Inflammatory macrophage treated with lipopolysaccharide for 4 hours (primary cell): ENCODE measurements around the gene PAQR4.
A peak's percentile ranks its signal among the peaks of the same experiment; 100 is the strongest.

ENCODE experiments used
- DNase-seq: peaks from one replicate; pipeline ENCODE4 v3.0.0-alpha.2; 2020

Gene PAQR4

GRCh38 chr16:3007957-3008689, 39.0 kb downstream of the PAQR4 start:
- peak; percentile 42 for DNase-seq

- no peak for DNase-seq
These were observed 39.5 kb downstream of the PAQR4 start for GRCh38 chr16:3008690-3009037.

GRCh38 chr16:3009568-3010390, 40.6 kb downstream of the PAQR4 start:
- DNase-seq: no peak

- no peak for DNase-seq
These were observed 41.4 kb downstream of the PAQR4 start for GRCh38 chr16:3010510-3010909.

- DNase-seq: no peak
These were observed 43.1 kb downstream of the PAQR4 start for GRCh38 chr16:3012246-3012645.

GRCh38 chr16:3012828-3013420, 43.8 kb downstream of the PAQR4 start, which contains the start of gene CLDN9:
TSS of gene CLDN9 (plus strand) at chr16:3012923. CDS start at chr16:3013363, 440 bp downstream.
- no peak for DNase-seq

- no peak for DNase-seq
These were observed 44.4 kb downstream of the PAQR4 start for GRCh38 chr16:3013491-3013951.

GRCh38 chr16:3013998-3014690, 45.0 kb downstream of the PAQR4 start:
- no peak for DNase-seq

- DNase-seq: no peak
These were observed 45.8 kb downstream of the PAQR4 start for GRCh38 chr16:3014971-3015370.

- no peak for DNase-seq
These were observed 46.8 kb downstream of the PAQR4 start for GRCh38 chr16:3015865-3016521.

- DNase-seq: no peak
These were observed 48.2 kb downstream of the PAQR4 start for GRCh38 chr16:3017344-3017743.

- DNase-seq: no peak
These were observed 48.8 kb downstream of the PAQR4 start, which contains the start of gene CLDN6 for GRCh38 chr16:3017794-3018506. TSS of gene CLDN6 (minus strand) at chr16:3018183. CDS start at chr16:3016021, 2,162 bp downstream.

GRCh38 chr16:3019594-3020246, 50.6 kb downstream of the PAQR4 start:
- DNase-seq: no peak

- DNase-seq: peak; percentile 86
These were observed 51.1 kb downstream of the PAQR4 start, which contains the start of gene TNFRSF12A for GRCh38 chr16:3020247-3020603. TSS of gene TNFRSF12A (plus strand) at chr16:3020368. CDS start at chr16:3020398, 30 bp downstream.

- DNase-seq: no peak
These were observed 51.7 kb downstream of the PAQR4 start for GRCh38 chr16:3020604-3021448.

GRCh38 chr16:3021449-3022207, 52.5 kb downstream of the PAQR4 start:
- DNase-seq: peak; percentile 77

GRCh38 chr16:3022208-3022683, 53.1 kb downstream of the PAQR4 start:
- DNase-seq: peak; percentile 90

GRCh38 chr16:3022684-3023414, 53.7 kb downstream of the PAQR4 start:
- peak; percentile 32 for DNase-seq
